Epithelial cell of esophagus (primary cell): ENCODE data around the gene NLRP5.

Experiments used
- DNase-seq: peaks from one replicate; pipeline ENCODE4 v3.0.0; 2010; ENCODE audit warnings: low read depth
- H3K4me3 ChIP-seq: 2 replicates; pipeline ENCODE4 v1.5.1; 2011; ENCODE audit warnings: mild to moderate bottlenecking, low read length, control low read depth
- TF ChIP-seq, protein P1 (sequence below): IDR thresholded peaks from 2 replicates; pipeline ENCODE4 v1.5.1; 2011; ENCODE audit warnings: low read depth, mild to moderate bottlenecking, low read length, control low read depth, inconsistent platforms; ENCODE audit not compliant: insufficient read depth; ENCODE audit errors: missing control alignments

Gene NLRP5

DNA sequence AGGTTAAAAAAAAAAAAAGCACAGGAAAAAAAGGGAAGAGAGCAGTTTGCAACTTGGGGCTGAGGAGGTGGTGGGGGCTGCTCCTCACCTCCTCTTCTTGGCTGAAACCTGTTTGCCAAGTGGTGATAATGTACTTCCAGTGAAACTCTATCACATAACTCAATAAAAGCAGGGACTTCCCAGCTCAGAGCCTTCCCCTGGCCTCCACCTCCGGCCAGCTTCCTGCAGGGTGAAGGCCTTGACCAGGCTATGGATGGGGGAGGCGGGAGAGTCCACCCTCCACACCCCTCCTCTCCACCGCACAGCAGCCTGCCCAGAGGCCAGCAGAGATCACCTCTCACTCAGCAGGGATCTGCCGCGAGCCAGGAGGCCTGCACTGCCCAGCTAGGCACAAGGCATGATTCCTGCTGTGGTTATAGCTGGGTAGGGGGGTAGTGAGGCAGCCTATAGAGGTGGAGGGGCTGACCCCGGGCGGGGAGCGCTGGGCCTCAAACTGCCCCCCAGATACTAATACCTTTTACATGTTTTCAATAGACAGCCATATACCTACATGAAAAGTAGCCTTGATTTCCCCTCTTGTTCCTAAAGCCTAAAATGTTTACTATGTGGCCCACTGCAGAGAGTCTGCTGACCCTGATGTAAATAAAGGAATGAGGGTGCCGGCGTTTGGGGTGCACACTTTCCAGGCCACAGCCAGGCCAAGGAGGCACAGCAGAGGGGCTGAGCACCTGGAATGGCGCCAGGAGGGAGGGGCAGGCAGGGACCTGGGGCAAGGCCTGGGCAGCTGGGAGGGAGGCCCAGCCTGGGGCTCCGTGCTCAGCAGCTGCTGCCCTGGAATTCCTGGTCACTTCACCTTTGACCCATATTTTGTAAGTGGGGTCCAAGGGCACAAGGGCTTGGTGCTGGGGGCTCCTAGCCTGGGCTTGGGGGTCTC, 124.2 kb downstream of the NLRP5 start:
- no peak overlapping the region for H3K4me3 ChIP-seq
- TF ChIP-seq, protein P1, sequence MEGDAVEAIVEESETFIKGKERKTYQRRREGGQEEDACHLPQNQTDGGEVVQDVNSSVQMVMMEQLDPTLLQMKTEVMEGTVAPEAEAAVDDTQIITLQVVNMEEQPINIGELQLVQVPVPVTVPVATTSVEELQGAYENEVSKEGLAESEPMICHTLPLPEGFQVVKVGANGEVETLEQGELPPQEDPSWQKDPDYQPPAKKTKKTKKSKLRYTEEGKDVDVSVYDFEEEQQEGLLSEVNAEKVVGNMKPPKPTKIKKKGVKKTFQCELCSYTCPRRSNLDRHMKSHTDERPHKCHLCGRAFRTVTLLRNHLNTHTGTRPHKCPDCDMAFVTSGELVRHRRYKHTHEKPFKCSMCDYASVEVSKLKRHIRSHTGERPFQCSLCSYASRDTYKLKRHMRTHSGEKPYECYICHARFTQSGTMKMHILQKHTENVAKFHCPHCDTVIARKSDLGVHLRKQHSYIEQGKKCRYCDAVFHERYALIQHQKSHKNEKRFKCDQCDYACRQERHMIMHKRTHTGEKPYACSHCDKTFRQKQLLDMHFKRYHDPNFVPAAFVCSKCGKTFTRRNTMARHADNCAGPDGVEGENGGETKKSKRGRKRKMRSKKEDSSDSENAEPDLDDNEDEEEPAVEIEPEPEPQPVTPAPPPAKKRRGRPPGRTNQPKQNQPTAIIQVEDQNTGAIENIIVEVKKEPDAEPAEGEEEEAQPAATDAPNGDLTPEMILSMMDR = no peak
- DNase-seq = no peak
